ENCODE data around the gene RAB3GAP2.

DNA sequence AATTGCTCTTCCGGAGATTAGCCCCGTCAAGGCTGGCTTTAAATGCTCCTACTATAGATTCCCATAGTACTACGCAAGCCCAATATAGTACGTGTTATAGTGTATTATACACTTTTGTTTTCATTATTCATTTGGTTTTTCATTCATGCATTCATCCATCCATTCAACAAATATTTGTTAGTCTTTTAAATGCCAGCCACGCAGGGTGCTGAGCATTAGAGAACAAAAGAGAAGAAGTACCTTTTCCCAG is 513 bp upstream of the RAB3GAP2 start:
- TF ChIP-seq CBX5 (IDR thresholded peaks at IDR 0.05; ENCODE audit: low read depth) (no peak), SP1 (IDR thresholded peaks at IDR 0.05; ENCODE audit: low read depth, low read length) (no peak), EZH2 (IDR thresholded peaks at IDR 0.05; ENCODE audit: borderline replicate concordance, control insufficient read depth, low read depth, low read length) (no peak), IKZF2 (IDR thresholded peaks at IDR 0.05) (no peak)
